NCI-H187 treated with DMSO at 0.1 percent for 48 hours (cell line): ENCODE measurements around the gene E2F2.
A peak's percentile ranks its signal among the peaks of the same experiment; 100 is the strongest.

Experiments
- DNase-seq: peaks from one replicate; lab custom pipeline; 2025; lab: John Stamatoyannopoulos, UW

The E2F2 gene

GRCh38 chr1:23563003-23563402 is 32.0 kb upstream of the E2F2 start:
- no peak for DNase-seq

- DNase-seq: peak; percentile 74
These were observed 31.3 kb upstream of the E2F2 start for GRCh38 chr1:23562137-23562876.

- DNase-seq: no peak
These were observed 30.7 kb upstream of the E2F2 start for GRCh38 chr1:23561813-23562100.

- DNase-seq: no peak
These were observed 30.2 kb upstream of the E2F2 start for GRCh38 chr1:23561076-23561812.

GRCh38 chr1:23559985-23560741 is 29.1 kb upstream of the E2F2 start:
- no peak for DNase-seq

- peak; percentile 46 for DNase-seq
These were observed 28.3 kb upstream of the E2F2 start, which contains the start of gene ID3 for GRCh38 chr1:23559136-23559984. Gene ID3, minus strand, starts transcription at chr1:23559501. Its CDS starts 75 bp downstream, at chr1:23559426.

GRCh38 chr1:23558872-23559135 is 27.8 kb upstream of the E2F2 start:
- DNase-seq: no peak

GRCh38 chr1:23558140-23558871 is 27.3 kb upstream of the E2F2 start:
- DNase-seq: no peak

- DNase-seq: no peak
These were observed 26.6 kb upstream of the E2F2 start for GRCh38 chr1:23557471-23558124.

- no peak for DNase-seq
These were observed 25.8 kb upstream of the E2F2 start for GRCh38 chr1:23556635-23557470.

- DNase-seq: no peak
These were observed 25.1 kb upstream of the E2F2 start for GRCh38 chr1:23555986-23556634.

GRCh38 chr1:23555270-23555985 is 24.4 kb upstream of the E2F2 start:
- no peak for DNase-seq

- DNase-seq: peak; percentile 86
These were observed 23.6 kb upstream of the E2F2 start for GRCh38 chr1:23554481-23555269.

- no peak for DNase-seq
These were observed 23.1 kb upstream of the E2F2 start for GRCh38 chr1:23554127-23554480.

GRCh38 chr1:23553231-23554126 is 22.4 kb upstream of the E2F2 start:
- DNase-seq: no peak

- no peak for DNase-seq
These were observed 20.8 kb upstream of the E2F2 start for GRCh38 chr1:23551849-23552248.

- DNase-seq: no peak
These were observed 17.7 kb upstream of the E2F2 start for GRCh38 chr1:23548704-23549143.
